Suprapubic skin (tissue), 4 donors: ENCODE measurements around the gene FOXA3. TPM values are rescaled to one million over a fixed set of nuclear protein-coding genes. Genes with fewer than 3 reads are reported as not detected.
"Not testable (repeated sequence)": the region's sequence is repeated elsewhere in the genome, so short reads cannot be mapped to it uniquely, and the experiment has no call there.

Experiments used
- DNase-seq, 2 donors: peaks; one replicate each; pipeline ENCODE4 v3.0.0-alpha.2; 2019; ENCODE audit warnings: low spot score in 2 of 2
- H3K27ac ChIP-seq: fragments of 200-600 bp; sonication (generic); one replicate; pipeline ENCODE4 v1.5.1; 2019
- H3K27me3 ChIP-seq: fragments of 200-600 bp; sonication (generic); one replicate; pipeline ENCODE4 v1.5.1; 2019
- H3K36me3 ChIP-seq: fragments of 200-600 bp; sonication (generic); one replicate; pipeline ENCODE4 v1.5.1; 2019
- H3K4me1 ChIP-seq: fragments of 200-600 bp; sonication (generic); one replicate; pipeline ENCODE4 v1.5.1; 2019
- H3K4me3 ChIP-seq: fragments of 200-600 bp; sonication (generic); one replicate; pipeline ENCODE4 v1.5.1; 2019; ENCODE audit warnings: mild to moderate bottlenecking
- H3K9me3 ChIP-seq: fragments of 200-600 bp; sonication (generic); one replicate; pipeline ENCODE4 v1.5.1; 2019
- CTCF ChIP-seq, 2 donors: fragments of 200-600 bp in 1 of 2; fragments of 450-650 bp in 1 of 2; sonication (generic) in 1 of 2; IDR thresholded peaks; one replicate each; pipeline ENCODE4 v1.5.1; 2016 to 2019; ENCODE audit warnings: antibody characterized with exemption in 2 of 2, mild to moderate bottlenecking in 1 of 2, moderate library complexity in 1 of 2
- EP300 ChIP-seq: sonication (generic); formaldehyde crosslinking; IDR thresholded peaks from one replicate; pipeline ENCODE4 v1.6.1; 2017; ENCODE audit warnings: antibody characterized with exemption
- POLR2A ChIP-seq, 2 donors: fragments of 450-650 bp; IDR thresholded peaks; one replicate each; pipeline ENCODE4 v1.6.1; 2017; ENCODE audit warnings: antibody characterized with exemption in 2 of 2, mild to moderate bottlenecking in 2 of 2, moderate library complexity in 2 of 2
- POLR2AphosphoS5 ChIP-seq, 3 donors: sonication (generic); formaldehyde crosslinking; IDR thresholded peaks; one replicate each; pipeline ENCODE4 v1.6.1; 2017; ENCODE audit warnings: antibody characterized with exemption in 3 of 3
- WGBS: methylation state at CpG from one replicate; pipeline ENCODE4 v1.1.5; 2018; 5-methylcytosine and 5-hydroxymethylcytosine counted together
- total RNA-seq, 4 donors: library from RNA; depleted of rRNA; stranded (reverse); fragments of >200 nt; gene quantifications; one replicate each; pipeline ENCODE4 v1.1.0, GENCODE V29; 2016

FOXA3 gene
- total RNA-seq, 4 donors from 2014 or later, result 0.30 TPM; not detected in 3

GRCh38 chr19:45887200-45887710 lies 23.1 kb downstream of the FOXA3 start:
- Histone ChIP-seq H3K27ac (peak overlapping the region; percentile 91), H3K9me3 (no peaks in the 10 kb centered on the region), H3K4me1 (peaks cover 43% of the 10 kb centered on the region), H3K4me3 (peak overlapping the region; percentile 81), H3K27me3 (no peaks in the 10 kb centered on the region), H3K36me3 (peaks cover 13% of the 10 kb centered on the region)
- TF ChIP-seq EP300 (no peak), POLR2AphosphoS5 (IDR thresholded peaks at IDR 0.05) (no peak), POLR2A (IDR thresholded peaks at IDR 0.05) (no peak), CTCF (IDR thresholded peaks at IDR 0.05) (no peak)
- DNase-seq, result no peak
- 40% methylated on average over 10 of the region's 10 CpGs for WGBS

- Histone ChIP-seq H3K4me3 (no peak overlapping the region), H3K27ac (no peak overlapping the region), H3K27me3 (no peaks in the 10 kb centered on the region), H3K4me1 (peaks cover 22% of the 10 kb centered on the region), H3K36me3 (peaks cover 13% of the 10 kb centered on the region), H3K9me3 (no peaks in the 10 kb centered on the region)
- WGBS, result 79% methylated on average over 6 of the region's 6 CpGs
- TF ChIP-seq CTCF (IDR thresholded peaks at IDR 0.05), result no peak
- TF ChIP-seq EP300, result no peak
- no peak for TF ChIP-seq POLR2AphosphoS5 (IDR thresholded peaks at IDR 0.05)
- no peak for TF ChIP-seq POLR2A (IDR thresholded peaks at IDR 0.05)
- no peak for DNase-seq
Measured at GRCh38 chr19:45889210-45889885, 25.2 kb downstream of the FOXA3 start.

- no peaks in the 10 kb centered on the region for H3K9me3 ChIP-seq
- 87% methylated on average over 10 of the region's 17 CpGs for WGBS
- H3K4me3 ChIP-seq, result no peak overlapping the region
- H3K27me3 ChIP-seq, result no peaks in the 10 kb centered on the region
- DNase-seq, result no peak
- no peak overlapping the region for H3K27ac ChIP-seq
- no peak for TF ChIP-seq CTCF (IDR thresholded peaks at IDR 0.05)
- TF ChIP-seq POLR2A (IDR thresholded peaks at IDR 0.05), result no peak
- TF ChIP-seq EP300, result no peak
- TF ChIP-seq POLR2AphosphoS5 (IDR thresholded peaks at IDR 0.05), result no peak
- H3K4me1 ChIP-seq, result peaks cover 9% of the 10 kb centered on the region
- H3K36me3 ChIP-seq, result peaks cover 24% of the 10 kb centered on the region
Measured at GRCh38 chr19:45890877-45891276, 26.8 kb downstream of the FOXA3 start.

- WGBS, result 83% methylated on average over 9 of the region's 9 CpGs
- Histone ChIP-seq H3K4me1 (peaks cover 3% of the 10 kb centered on the region), H3K36me3 (peaks cover 50% of the 10 kb centered on the region), H3K4me3 (no peak overlapping the region), H3K9me3 (no peaks in the 10 kb centered on the region), H3K27me3 (no peaks in the 10 kb centered on the region), H3K27ac (no peak overlapping the region)
- TF ChIP-seq POLR2AphosphoS5 (IDR thresholded peaks at IDR 0.05) (no peak), EP300 (no peak), POLR2A (IDR thresholded peaks at IDR 0.05) (no peak), CTCF (IDR thresholded peaks at IDR 0.05) (no peak)
- DNase-seq, result no peak
Measured at GRCh38 chr19:45895519-45895972, 31.4 kb downstream of the FOXA3 start.

- H3K4me3 ChIP-seq, H3K4me1 ChIP-seq, H3K9me3 ChIP-seq, H3K27ac ChIP-seq, DNase-seq, H3K27me3 ChIP-seq: not testable (repeated sequence)
- WGBS, result 94% methylated on average over 12 of the region's 12 CpGs
- H3K36me3 ChIP-seq, result peaks cover 45% of the 10 kb centered on the region
Measured at GRCh38 chr19:45895983-45896599, 32.0 kb downstream of the FOXA3 start.
